Frontal cortex (tissue), 4 donors: ENCODE measurements around the gene NAA80. TPM values are rescaled to one million over a fixed set of nuclear protein-coding genes. Genes with fewer than 3 reads are reported as not detected.
A peak's percentile ranks its signal among the peaks of the same experiment; 100 is the strongest.
"Not testable (repeated sequence)": the region's sequence is repeated elsewhere in the genome, so short reads cannot be mapped to it uniquely, and the experiment has no call there.

Source experiments
- DNase-seq, 2 donors: peaks; one replicate each; pipeline ENCODE4 v3.0.0; 2012; ENCODE audit warnings: low spot score in 2 of 2
- FAIRE-seq: peaks from 2 replicates; lab custom pipeline; 2012; peaks lifted over from hg19 to GRCh38; lab: Jason Lieb, UNC
- total RNA-seq: library from RNA; depleted of rRNA; stranded (reverse); fragments of >200 nt; gene quantifications from one replicate; pipeline ENCODE4 v1.2.3, GENCODE V29; 2014
- donor health status: control.
- donor health status: control.
- donor health status: control.

The NAA80 gene
- total RNA-seq, 1 donor from 2014 or later: 5.3 TPM

DNA sequence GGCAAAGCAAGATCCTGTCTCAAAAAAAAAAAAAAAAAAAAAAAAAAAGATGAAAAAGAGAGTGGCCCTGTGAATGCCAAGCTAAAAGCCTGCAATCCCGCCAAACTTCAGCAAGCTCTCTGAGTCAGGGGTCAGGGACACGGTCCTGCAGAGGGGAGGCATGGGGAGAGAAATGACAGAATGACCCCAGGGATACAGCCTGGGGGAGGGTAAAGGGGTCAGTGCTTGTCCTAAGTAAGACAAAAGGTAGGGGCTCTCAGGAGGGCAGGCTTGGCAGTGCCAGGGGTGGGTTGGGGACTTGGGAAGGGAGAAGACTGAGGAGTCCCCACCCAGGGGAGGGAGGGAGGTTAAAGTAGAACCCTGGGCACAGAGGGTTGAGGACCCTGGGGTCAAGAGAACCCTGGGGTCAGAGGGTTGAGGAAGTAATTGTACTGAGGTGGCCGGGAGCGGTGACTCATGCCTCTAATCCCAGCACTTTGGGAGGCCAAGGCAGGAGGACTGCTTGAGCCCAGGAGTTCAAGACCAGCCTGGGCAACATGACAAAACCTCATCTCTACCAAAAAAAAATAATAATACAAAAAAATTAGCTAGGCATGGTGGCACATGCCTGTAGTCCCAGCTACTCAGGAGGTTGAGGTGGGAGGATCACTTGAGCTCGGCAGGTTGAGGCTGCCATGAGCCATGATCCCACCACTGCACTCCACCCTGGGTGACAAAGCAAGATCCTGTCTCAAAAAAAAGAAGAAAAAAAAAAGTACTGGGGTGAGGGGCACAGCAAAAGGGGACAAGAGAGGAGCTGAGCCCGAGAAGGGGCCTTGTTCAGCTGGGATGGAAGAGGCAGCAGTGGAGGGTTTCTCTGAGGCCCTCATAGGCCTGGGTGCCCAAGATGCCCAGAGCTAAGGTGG is 35.5 kb downstream of the NAA80 start:
- no peak for DNase-seq
- no peak for FAIRE-seq

DNA sequence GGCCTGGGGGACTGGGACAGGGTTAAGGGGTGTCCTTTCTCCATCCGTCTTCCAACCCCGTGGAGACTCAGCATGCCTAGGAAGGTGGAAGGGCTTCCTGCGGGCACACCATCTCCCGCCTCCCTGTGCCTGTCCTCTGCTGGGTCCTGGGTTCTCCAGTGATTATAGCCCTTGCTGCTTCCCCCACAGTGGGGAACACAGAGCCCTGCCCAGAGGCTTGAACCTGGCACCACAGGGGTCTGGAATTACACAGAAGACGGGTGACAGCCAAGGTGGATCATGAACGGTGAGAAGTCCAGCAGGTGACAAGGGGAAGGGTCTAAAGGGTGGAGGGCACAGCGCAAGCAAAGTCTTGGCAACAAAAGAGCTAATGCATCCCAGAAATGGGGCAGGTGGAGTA is 36.4 kb downstream of the NAA80 start:
- FAIRE-seq: no peak
- no peak for DNase-seq

DNA sequence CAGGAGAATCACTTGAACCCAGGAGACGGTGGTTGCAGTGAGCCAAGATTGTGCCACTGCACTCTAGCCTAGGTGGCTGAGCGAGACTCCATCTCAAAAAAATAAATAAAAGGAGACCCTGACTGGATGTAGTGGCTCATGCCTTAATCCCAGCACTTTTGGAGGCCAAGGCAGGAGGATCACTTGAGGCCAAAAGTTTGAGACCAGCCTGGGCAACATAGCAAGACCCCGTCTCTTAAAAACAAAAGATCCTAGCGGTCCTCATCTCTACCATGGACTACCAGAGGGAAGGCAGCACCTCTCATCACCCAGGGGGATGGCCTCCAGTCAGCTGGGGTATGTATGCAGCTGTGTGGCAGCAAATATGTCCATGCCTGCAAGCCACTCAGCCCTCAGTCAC is 37.0 kb downstream of the NAA80 start:
- DNase-seq, FAIRE-seq: not testable (repeated sequence)

DNA sequence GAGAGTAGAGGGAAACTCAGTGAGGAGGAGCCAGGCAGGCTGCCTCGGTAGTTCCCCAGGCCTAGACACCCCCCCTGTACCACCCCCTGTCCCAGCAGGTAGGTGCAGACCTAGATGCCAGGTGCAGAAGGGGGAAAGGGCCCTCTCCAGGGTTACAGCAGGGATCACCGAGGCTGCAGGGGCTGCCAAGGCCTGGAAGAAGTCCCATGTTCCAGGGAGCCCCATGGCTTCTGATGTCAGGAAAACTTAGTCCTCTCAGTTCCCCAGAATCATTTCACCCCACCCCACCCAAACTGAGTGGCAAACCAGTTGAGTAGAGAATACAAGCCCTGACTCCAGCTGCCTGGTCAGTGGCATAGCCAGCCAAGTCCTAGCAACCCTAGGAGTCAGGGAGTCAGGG is 37.7 kb downstream of the NAA80 start:
- FAIRE-seq (no peak), DNase-seq (peak in 1 of 2 donors; percentile 36)

DNA sequence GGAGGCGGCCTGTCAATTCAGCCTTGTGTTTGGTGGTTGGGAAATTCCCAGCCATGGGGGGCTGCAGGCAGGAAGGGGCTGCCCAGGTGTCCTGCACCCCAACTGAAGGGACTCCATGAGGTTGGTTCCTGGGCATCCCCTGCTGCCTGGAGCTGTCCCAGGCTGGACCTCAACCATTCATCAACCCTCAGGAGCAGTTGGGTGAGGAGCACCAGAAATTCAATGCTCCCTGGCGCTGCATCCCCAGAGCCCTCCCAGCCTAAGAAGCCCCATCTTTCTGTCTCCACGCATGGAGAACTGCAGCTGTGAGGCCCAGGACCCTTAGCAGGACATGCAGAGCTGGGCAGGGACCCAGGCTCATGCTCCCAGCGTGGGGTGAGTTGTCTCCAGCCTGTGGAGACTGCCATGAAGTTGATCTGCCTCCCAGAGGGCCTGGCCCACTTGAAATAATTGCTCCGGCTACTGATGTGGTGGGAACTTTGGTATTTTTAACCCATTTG is 38.2 kb downstream of the NAA80 start:
- DNase-seq (peak in 1 of 2 donors; percentile 41), FAIRE-seq (no peak)

DNA sequence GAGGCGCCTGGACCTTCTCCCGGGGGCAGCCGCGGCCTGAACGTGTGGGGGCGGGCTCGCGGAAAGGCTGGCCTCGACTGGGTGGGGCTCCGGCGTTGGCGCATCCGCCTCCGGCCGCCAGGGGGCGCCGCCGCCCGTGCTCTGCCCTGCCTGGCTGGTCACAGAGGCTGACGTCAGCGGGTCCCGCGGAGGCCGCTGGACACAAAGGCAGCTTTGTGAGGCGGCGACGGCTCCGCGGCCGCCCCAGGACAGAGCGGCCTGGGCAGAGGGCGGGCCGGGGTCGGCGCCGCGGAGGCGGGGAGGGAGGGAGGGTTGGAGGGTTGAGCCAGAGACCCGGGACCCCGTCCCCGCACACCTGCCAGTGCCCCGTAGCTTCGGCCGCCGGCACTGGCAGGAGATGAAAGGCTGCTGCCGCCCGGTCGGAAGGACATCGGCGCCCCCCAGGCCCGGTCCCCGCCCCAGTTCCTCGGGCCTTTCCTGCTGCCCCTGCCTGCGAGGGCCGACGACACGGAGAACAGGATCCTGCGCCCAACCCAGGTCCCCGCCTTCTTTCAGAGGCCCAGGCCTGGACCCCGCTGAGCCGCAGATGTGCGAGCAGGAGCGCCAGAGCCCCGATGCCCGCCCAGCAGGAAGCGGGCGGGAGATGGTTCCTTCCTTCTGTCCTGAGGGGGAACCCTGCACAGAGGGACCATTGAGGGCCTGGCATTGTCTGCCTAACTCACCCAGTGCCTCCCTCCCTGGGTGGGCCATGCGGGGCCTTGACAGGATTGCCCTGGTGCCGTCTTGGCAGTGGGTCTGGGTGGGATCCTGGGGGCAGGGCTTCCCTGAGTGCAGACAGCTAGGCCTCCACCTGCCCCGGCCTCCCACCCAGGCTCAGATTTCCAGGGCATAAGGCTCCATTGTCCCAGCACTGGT is 38.9 kb downstream of the NAA80 start:
- no peak for FAIRE-seq
- peak; percentile 97 to 99 for DNase-seq

DNA sequence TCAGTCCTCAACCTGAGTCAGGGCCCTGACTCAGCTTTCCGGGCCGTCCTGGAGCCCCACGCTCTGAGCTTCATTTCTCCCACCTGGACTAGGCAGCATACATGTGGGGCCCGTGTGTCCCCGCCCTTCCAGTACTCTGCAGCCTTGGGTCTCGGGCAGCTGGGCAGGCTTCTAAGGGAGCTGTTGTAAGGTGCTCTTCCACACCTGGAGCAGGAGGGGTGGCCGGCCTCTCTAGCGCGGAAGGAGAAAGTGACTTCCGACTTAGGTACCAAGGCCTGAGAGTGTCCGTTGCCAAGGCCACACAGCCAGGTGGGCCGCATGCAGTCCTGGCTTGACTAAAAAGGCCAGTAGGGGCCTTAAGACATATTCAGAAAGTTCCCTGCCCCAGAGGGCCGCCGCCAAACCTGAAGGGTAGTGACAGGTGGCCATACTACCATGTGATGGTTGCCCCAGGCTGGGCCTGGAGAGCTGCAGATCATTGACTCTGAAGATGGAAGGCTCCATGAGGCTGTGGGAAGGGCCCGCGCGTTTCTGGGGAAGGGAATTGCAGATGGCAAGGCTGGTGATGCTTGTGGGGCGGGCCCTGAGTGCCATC is 39.7 kb downstream of the NAA80 start:
- DNase-seq (no peak), FAIRE-seq (no peak)

DNA sequence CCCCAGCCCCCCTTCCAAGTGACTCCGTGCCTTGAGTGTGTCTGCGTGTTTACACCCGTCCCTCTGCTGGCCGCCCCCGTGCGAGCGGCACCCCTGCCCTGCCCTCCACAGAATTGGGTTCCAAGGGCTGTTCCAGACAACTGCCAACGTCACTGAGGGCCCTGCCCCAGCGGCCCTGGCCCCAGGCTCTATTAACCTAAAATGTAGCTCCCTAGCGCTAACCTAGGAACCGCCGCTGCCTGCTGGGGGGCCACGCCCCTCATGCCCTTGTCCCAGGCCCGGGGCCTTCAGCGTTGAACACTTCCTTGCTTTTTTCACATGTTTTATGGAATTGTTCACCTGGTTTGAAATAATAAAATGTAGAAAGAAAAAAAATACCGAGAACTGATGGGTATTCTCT is 40.2 kb downstream of the NAA80 start:
- DNase-seq (no peak), FAIRE-seq (no peak)

DNA sequence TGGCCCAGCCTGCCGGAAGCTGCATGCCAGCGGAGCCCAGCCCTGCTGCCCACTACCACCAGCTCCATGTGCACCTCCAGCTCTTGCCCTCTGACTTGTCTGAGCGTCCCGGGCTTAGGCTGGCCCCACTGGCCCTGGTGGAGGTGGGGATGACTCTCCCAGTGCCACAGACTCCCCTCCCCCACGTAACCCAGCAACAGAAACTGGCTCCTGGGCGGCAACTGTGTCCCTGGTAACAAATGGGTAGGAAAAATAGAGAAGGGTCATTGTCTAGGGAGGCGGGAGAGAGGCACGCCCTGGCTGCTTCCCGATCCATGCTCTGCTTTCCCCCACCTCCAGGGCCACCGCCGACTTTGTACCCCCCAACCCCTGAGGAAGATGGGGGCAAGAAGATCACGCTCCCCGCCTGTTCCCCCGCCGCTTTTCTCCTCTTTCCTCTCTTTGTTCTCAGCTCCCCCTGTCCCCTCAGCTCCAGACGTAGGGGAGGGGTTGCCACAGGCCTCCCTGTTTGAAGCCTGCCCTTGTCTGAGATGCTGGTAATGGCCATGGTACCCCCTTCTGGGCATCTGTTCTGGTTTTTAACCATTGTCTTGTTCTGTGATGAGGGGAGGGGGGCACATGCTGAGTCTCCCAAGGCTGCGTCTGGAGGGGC is 41.0 kb downstream of the NAA80 start:
- DNase-seq (no peak), FAIRE-seq (no peak)

DNA sequence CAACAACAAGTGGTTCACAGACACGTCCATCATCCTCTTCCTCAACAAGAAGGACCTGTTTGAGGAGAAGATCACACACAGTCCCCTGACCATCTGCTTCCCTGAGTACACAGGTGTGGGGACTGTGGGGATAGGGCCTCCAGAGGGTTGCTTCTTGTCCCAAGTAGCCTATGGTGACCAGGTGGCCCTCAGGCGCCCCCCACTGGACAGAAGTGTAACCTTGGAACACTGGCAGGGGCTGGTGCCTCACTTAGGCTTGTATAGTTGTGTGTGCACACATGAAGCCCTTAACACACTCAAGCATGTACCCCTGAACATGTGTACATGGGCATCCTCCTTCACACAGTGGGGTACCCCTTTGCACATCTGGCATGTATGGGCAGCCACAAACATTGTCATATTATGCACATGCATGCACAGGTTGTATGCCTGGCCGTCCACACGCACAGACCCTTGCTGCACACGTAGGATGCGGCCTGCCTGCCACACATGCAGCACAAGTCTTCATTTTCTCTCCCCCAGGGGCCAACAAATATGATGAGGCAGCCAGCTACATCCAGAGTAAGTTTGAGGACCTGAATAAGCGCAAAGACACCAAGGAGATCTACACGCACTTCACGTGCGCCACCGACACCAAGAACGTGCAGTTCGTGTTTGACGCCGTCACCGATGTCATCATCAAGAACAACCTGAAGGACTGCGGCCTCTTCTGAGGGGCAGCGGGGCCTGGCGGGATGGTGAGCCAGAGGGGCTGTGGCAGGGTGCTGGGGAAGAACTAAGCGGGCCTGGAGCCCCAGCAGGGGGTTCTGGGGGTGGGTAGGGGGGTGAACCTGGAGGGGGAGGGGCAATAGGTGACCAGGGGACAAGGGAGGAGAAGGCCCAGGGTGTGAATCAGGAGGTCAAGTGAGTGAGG is 42.0 kb downstream of the NAA80 start:
- DNase-seq: no peak
- no peak for FAIRE-seq

DNA sequence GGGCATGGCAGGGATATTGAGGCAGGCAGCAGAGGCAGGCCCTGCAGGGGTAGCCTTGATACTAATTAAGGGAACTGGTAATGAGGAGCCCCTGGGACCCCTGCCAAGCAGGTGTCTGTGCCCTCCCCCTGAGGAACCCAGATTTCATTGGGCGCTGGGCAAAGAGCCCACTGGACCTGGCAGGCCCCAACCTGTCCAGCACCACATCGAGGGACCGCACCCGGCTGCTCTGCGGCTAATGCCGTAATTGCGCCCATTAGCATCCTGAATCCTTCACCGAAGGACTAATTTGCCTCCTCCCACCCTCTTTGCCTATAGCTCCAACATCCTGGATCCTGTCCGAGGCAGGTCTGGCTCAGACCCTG is 44.0 kb downstream of the NAA80 start:
- FAIRE-seq: no peak
- DNase-seq: no peak

DNA sequence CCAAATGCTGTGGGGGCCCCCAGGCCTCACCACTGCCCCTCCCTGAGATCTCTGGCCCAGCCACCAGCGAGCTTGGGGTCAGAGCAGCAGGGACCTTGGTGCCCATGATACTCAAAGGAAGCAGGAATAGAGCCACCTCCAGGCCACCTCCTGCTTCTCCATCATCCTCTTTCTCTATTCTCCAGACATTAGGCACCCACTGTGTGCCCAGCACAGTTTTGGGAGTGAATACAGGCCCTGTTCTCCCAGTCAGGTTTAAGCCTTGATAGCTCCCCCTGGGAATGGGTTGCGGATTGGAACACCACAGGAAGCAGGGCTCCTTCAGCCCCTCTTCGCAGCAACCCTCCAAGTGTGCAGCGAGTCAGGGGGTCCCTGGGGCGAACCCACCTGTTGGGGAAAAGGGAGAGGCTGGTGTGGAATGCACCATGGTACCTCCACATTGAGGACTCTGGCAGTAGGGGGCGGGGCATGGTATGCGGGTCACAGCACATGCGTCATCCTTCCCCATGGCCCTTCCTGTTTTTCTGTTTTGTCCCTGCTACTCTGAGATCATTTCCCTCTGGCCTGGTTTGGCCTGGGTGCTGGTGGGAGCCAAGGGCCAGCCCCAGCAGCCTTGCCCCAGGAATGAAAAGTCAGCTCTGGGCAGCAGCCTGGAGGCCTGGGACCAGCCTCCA is 44.5 kb downstream of the NAA80 start:
- FAIRE-seq (no peak), DNase-seq (peak; percentile 39 to 67)

DNA sequence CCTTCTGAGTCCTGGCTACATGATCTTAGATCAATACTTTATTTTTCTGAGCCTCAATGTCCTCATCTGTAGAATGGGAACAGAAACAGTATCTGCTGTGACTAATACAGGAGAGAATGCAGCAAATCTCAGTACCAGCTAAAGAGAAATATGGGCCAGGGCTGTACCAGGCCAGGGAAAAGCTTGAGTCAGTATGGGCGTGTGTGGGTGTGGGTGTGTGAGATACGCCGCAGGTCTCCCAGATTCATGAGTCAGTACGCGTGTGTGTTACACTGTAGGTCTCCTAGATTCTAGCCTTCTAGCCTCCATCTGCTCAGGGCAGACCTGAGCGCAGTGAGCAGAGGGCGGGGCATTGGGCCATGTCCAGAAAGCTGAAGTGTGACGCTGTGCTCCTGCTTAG is 48.0 kb downstream of the NAA80 start:
- no peak for FAIRE-seq
- no peak for DNase-seq

DNA sequence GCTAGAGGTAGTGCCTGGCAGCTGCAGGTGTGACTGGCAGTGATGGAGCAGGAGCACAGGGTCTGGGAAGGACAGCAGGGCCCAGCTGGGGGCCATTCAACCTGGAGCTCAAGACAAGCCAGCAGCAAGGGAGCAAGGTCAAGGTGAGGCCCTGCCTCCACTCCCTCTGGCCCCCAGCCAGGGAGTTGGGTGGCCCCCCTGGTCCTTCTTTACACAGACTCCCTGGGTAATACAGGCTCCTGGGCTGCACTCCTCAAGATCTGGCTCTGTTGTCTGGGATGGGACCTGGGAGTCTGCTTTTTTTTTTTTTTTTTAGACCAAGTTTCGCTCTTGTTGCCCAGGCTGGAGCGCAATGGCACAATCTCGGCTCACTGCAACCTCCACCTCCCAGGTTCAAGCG is 48.7 kb downstream of the NAA80 start:
- FAIRE-seq (no peak), DNase-seq (no peak)

DNA sequence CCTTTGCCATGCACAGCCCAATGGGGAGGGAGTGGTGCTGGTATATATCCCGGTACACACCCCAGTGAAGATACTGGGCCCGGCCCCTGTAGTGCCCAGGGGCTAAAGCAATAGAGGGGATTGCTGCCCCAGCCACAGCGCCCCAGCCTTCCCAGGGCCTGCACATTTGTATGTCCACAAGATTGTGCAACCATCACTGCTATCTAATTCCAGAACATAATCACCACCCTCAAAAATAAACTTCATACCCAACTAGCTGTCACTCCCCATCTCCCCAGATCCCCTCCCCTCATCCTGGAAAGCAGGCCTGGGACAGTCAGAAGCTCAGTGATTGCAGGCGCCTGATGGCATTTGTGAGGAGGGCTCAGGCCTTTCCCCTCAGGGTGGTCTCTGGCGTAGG is 49.7 kb downstream of the NAA80 start:
- FAIRE-seq (no peak), DNase-seq (no peak)

DNA sequence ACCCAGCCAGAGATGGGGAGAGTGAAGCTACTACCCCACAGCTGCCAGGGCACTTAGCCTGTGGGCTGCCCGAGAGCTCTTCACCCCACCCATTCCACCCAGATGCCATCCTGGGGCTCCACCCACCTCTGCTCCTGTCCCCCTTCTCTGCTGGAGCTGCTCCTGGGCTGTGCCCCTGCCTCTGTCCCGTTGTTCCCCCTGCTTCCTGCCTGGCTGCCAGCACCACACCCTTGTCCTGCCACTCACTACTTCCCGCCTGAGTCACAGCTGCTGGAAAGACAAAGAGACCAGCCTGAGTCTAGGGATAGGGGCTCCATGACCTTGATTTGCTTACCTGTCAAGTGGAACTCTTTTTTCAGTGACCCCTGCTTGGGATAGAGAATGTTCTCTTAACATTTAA is 50.8 kb downstream of the NAA80 start:
- FAIRE-seq (no peak), DNase-seq (no peak)

DNA sequence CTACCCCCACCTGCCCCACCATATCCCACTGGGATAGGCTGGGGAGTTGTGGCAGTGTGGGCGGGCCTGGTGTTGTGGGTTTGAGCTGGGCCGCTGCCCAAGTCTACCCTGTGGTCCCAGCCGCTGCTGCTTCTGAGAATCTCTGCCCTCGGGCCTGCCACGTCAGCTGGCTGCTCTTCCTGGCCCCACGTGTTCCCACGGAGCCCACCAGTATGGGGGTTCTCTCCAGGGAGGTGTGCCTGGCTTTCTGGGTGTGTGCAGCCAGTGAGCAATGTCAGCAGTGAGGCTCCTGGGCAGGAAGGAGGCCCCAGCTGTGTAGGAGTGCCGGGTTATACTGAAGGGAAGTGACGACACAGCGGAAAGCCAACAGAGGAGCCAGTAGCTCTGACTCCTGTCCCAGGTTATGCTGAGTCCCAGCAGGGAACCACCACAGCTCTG is 52.7 kb downstream of the NAA80 start:
- FAIRE-seq (no peak), DNase-seq (no peak)
